K562 (cell line): Measurements from ENCODE around the gene CLEC4A. TPM values are rescaled to one million over a fixed set of nuclear protein-coding genes. Genes with fewer than 3 reads are reported as not detected.

ENCODE experiments used
- ATAC-seq: fragments of 200-7000 bp; cut with Tn5 transposase; 3 replicates; pipeline ENCODE4 v1.9.1; 2020; ENCODE audit warnings: moderate library complexity
- BruUV-seq: library from RNA; stranded (reverse); fragments of 400-500 nt; replicated peaks from 2 replicates; lab custom pipeline; 2021; lab: Mats Ljungman, UMichigan
- CTCF ChIA-PET: fragments of 300-600 bp; formaldehyde crosslinking; extraction: SDS; loops from one replicate; lab custom pipeline; 2021; ENCODE audit warnings: low intra/inter-chr PET ratio; lab: Yijun Ruan, JAX
- POLR2A ChIA-PET: fragments of 300-600, 350-650 bp; sonication (Branson Sonifier 250); formaldehyde crosslinking; extraction: SDS; loops from one replicate; lab custom pipeline; 2021; ENCODE audit warnings: antibody characterized with exemption, inconsistent platforms; lab: Yijun Ruan, JAX
- DNase-seq, 4 experiments: peaks; one replicate each; pipeline versions ENCODE4 v3.0.0 to v3.0.0-alpha.2; 2011 to 2018; ENCODE audit warnings: low spot score in 3 of 4, mixed read lengths in 3 of 4; ENCODE audit errors: extremely low read depth in 1 of 4
- FAIRE-seq: peaks from 2 replicates; lab custom pipeline; 2011; peaks lifted over from hg19 to GRCh38; lab: Jason Lieb, UNC
- H2AFZ ChIP-seq: 2 replicates; pipeline ENCODE4 v1.6.0; 2011; ENCODE audit warnings: low read depth, low read length, control low read depth, inconsistent platforms
- H3K27ac ChIP-seq: fragments of 200-600 bp; 3 replicates; pipeline ENCODE4 v1.8.0; 2011; ENCODE audit warnings: low read depth, mild to moderate bottlenecking, control low read depth, inconsistent platforms, low read length, moderate library complexity, mixed read lengths; ENCODE audit errors: extremely low read depth
- H3K27me3 ChIP-seq, 2 experiments: fragments of 300-600 bp in 1 of 2; 2 replicates in 1 of 2; 3 replicates in 1 of 2; pipeline versions ENCODE4 v1.6.0 to v1.8.0; 2011; ENCODE audit warnings: inconsistent platforms in 2 of 2, low read length in 2 of 2, mild to moderate bottlenecking in 1 of 2, mixed read lengths in 1 of 2, moderate library complexity in 1 of 2; ENCODE audit not compliant: control insufficient read depth in 2 of 2, insufficient read depth in 2 of 2
- H3K36me3 ChIP-seq: fragments of 300-600 bp; 3 replicates; pipeline ENCODE4 v1.8.0; 2011; ENCODE audit warnings: mild to moderate bottlenecking, low read length, inconsistent platforms; ENCODE audit not compliant: control insufficient read depth, insufficient read depth
- H3K4me1 ChIP-seq, 2 experiments: fragments of 200-600 bp in 1 of 2; replicated peaks in 1 of 2; 2 replicates in 1 of 2; 3 replicates in 1 of 2; pipeline versions ENCODE4 v1.5.1 to v1.8.0; 2011; ENCODE audit warnings: inconsistent platforms in 2 of 2, low read length in 2 of 2, mild to moderate bottlenecking in 1 of 2, mixed read lengths in 1 of 2, moderate library complexity in 1 of 2; ENCODE audit not compliant: control insufficient read depth in 2 of 2, insufficient read depth in 2 of 2
- H3K4me2 ChIP-seq: 2 replicates; pipeline ENCODE4 v1.6.1; 2011; ENCODE audit warnings: low read length, control low read depth, inconsistent platforms, mixed read lengths; ENCODE audit not compliant: insufficient read depth
- H3K4me3 ChIP-seq: fragments of 200-600 bp; sonication (generic), shearing (Covaris generic); 2 replicates; pipeline ENCODE4 v1.5.1; 2016; ENCODE audit warnings: control low read depth, inconsistent platforms
- H3K79me2 ChIP-seq: fragments of 200-600 bp; 3 replicates; pipeline ENCODE4 v1.8.0; 2011; ENCODE audit warnings: low read length, inconsistent platforms; ENCODE audit not compliant: control insufficient read depth, insufficient read depth
- H3K9ac ChIP-seq, 2 experiments: 2 replicates each; pipeline versions ENCODE4 v1.6.0 to v1.6.1; 2011; ENCODE audit warnings: low read depth in 2 of 2, low read length in 2 of 2, control low read depth in 1 of 2, inconsistent platforms in 1 of 2, mild to moderate bottlenecking in 1 of 2, mixed read lengths in 1 of 2; ENCODE audit not compliant: insufficient read depth in 1 of 2
- H3K9me1 ChIP-seq: one replicate; pipeline ENCODE4 v1.6.0; 2011; ENCODE audit warnings: inconsistent platforms, mild to moderate bottlenecking, low read length, moderate library complexity; ENCODE audit not compliant: control insufficient read depth, insufficient read depth
- H3K9me3 ChIP-seq: replicated peaks from 2 replicates; pipeline ENCODE4 v1.5.1; 2011; ENCODE audit warnings: low read depth, low read length, inconsistent platforms; ENCODE audit not compliant: control insufficient read depth, insufficient read depth
- H4K20me1 ChIP-seq: replicated peaks from 2 replicates; pipeline ENCODE4 v1.6.1; 2011; ENCODE audit warnings: low read length, inconsistent platforms, mixed read lengths; ENCODE audit not compliant: control insufficient read depth, insufficient read depth
- C11orf30 ChIP-seq: fragments of 450-650 bp; IDR thresholded peaks from 2 replicates; pipeline ENCODE4 v1.6.1; 2016; ENCODE audit warnings: low read depth, mild to moderate bottlenecking
- CREM ChIP-seq: IDR thresholded peaks from 2 replicates; pipeline ENCODE4 v1.6.1; 2014; ENCODE audit warnings: antibody characterized with exemption, low read depth
- DDX20 ChIP-seq: fragments of 450-650 bp; IDR thresholded peaks from 2 replicates; pipeline ENCODE4 v1.6.1; 2016; ENCODE audit warnings: missing genetic modification characterization, low read depth, mild to moderate bottlenecking, missing compliant biosample characterization, moderate library complexity
- MBD2 ChIP-seq: sonication (generic); IDR thresholded peaks from 2 replicates; pipeline ENCODE4 v1.6.1; 2016; ENCODE audit warnings: low read depth, borderline replicate concordance
- NFE2 ChIP-seq: IDR thresholded peaks from 2 replicates; pipeline ENCODE4 v1.6.1; 2014; ENCODE audit warnings: antibody characterized with exemption, low read depth
- NFRKB ChIP-seq: fragments of 450-650 bp; IDR thresholded peaks from 2 replicates; pipeline ENCODE4 v1.6.1; 2016; ENCODE audit warnings: low read depth
- NR2F6 ChIP-seq: fragments of 450-650 bp; formaldehyde crosslinking; IDR thresholded peaks from 2 replicates; pipeline ENCODE4 v1.4.0; 2020; ENCODE audit warnings: mild to moderate bottlenecking
- PRPF4 ChIP-seq: fragments of 200-400 bp; formaldehyde crosslinking; IDR thresholded peaks from one replicate; pipeline ENCODE4 v1.6.1; 2017; ENCODE audit warnings: low read length, low read depth, mild to moderate bottlenecking; ENCODE audit not compliant: insufficient read depth, poor library complexity, severe bottlenecking
- SMC3 ChIP-seq: conservative IDR thresholded peaks from 2 replicates; pipeline ENCODE4 v1.6.1; 2011; ENCODE audit warnings: low read depth, low read length, improper control_type of control experiment; ENCODE audit not compliant: insufficient read depth
- SRF ChIP-seq, 2 experiments: fragments of 250-450, 450-650 bp in 1 of 2; sonication (Bioruptor Pico) in 1 of 2; sonication (generic) in 1 of 2; formaldehyde crosslinking; IDR thresholded peaks; 2 replicates each; pipeline versions ENCODE4 v1.5.0 to v1.5.1; 2020 to 2022; ENCODE audit warnings: mild to moderate bottlenecking in 1 of 2, missing genetic modification reagents in 1 of 2
- VEZF1 ChIP-seq: fragments of 200-800 bp; sonication (Bioruptor generic); IDR thresholded peaks from 2 replicates; pipeline ENCODE4 v1.6.1; 2017; ENCODE audit warnings: missing genetic modification characterization, missing compliant biosample characterization
- ZNF609 ChIP-seq: sonication (generic); formaldehyde crosslinking; IDR thresholded peaks from 2 replicates; pipeline ENCODE4 v1.8.1; 2023; ENCODE audit warnings: missing genetic modification reagents, mild to moderate bottlenecking, borderline replicate concordance
- ZNF707 ChIP-seq: fragments of 250-450 bp; sonication (Bioruptor Pico); conservative IDR thresholded peaks from 2 replicates; pipeline ENCODE4 v1.8.0; 2022; ENCODE audit warnings: inconsistent platforms, mild to moderate bottlenecking, moderate library complexity
- in situ Hi-C: fragments of 300-500 bp; cut with MboI; formaldehyde crosslinking; loops from 4 replicates; pipeline ENCODE4 v1.15.0; 2018; ENCODE audit warnings: inconsistent platforms, mixed read lengths
- intact Hi-C: fragments of 100-400 bp; cut with micrococcal nuclease; formaldehyde crosslinking; loops from 2 replicates; pipeline ENCODE4 v1.14.2; 2022
- polyA plus RNA-seq, 8 experiments: library from polyadenylated mRNA; depleted of rRNA in 4 of 8; stranded (reverse) in 5 of 8; unstranded in 3 of 8; fragments of >200 nt; fragmentation: Nextera tagmentation in 2 of 8; fragmentation: Illumina TruSeq in 1 of 8; extraction: Ambion mirVana in 2 of 8; extraction: Trizol in 1 of 8; gene quantifications; 2 replicates each; pipeline versions ENCODE4 v1.2.1 to v1.2.3, GENCODE V29; 2011 to 2014; ENCODE audit warnings: inconsistent platforms in 1 of 8, missing spikeins in 1 of 8
- total RNA-seq, 7 experiments: library from RNA; depleted of rRNA in 6 of 7; stranded (reverse); fragments of >200 nt in 6 of 7; fragmentation: Illumina TruSeq in 2 of 7; extraction: Trizol in 2 of 7; gene quantifications; 2 replicates each; pipeline versions ENCODE4 v1.2.1 to v1.2.3, GENCODE V29; 2011 to 2021; ENCODE audit warnings: low replicate concordance in 1 of 7

The CLEC4A gene
- total and polyA plus RNA-seq, 9 of the 15 experiments (the other 6 are each of a cell fraction or from before 2014, with no cell fraction given), result 0.06 to 0.27 (median 0.18) TPM; not detected in 5

GRCh38 chr12:8078916-8079315 lies 44.5 kb upstream of the CLEC4A start (continued):
- TF ChIP-seq ZNF609 (CRISPR knock-in tag), result no peak

- intact Hi-C loops (loop anchor here (5.0 to 10.0 kb wide), 2 partner anchors 48 to 145 kb away; partner anchors contain the start of genes FOXJ2 and SLC2A3), in situ Hi-C loops (loop anchor here (5.0 kb wide), 1 partner anchor 33 kb away; no protein-coding TSS in a partner anchor)
- Histone ChIP-seq H3K9me1 (no peaks in the 10 kb centered on the region), H3K4me2 (peak overlapping the region; percentile 3; the same call in 1 of the 2 replicates), H3K9me3 (no peaks in the 10 kb centered on the region), H3K4me1 (peaks cover 14 to 17% of the 10 kb centered on the region in 2 experiments; a peak in 4 of 5 replicates), H4K20me1 (0 out of 2 replicates have a peak, but pooled peaks cover 3% of the 10 kb centered on the region), H3K27me3 (no peaks in the 10 kb centered on the region), H3K36me3 (peaks cover 5% of the 10 kb centered on the region; the same call in 1 of the 3 replicates), H3K27ac (peak overlapping the region; percentile 90; the same call in 2 of the 3 replicates), H3K9ac (peak overlapping the region in 1 of 2 experiments; percentile 89; a peak in 2 of 4 replicates), H3K79me2 (peaks cover 42% of the 10 kb centered on the region), H3K4me3 (no peak overlapping the region), H2AFZ (peak overlapping the region; percentile 48)
- CTCF ChIA-PET, result no interaction called here
- peak in 3 of 4 experiments; percentile 14 to 33 (median 23) for DNase-seq
- FAIRE-seq, result no peak
- no peak for ATAC-seq
- no TSS peak for BruUV-seq
- POLR2A ChIA-PET, result no interaction called here
- no peak for TF ChIP-seq MBD2
- TF ChIP-seq SMC3, result no peak
- no peak for TF ChIP-seq PRPF4
- TF ChIP-seq DDX20 (tag), result 0 out of 2 replicates have a peak, but pooled peaks have one; percentile 21
- no peak for TF ChIP-seq NFE2
- no peak for TF ChIP-seq ZNF707 (CRISPR knock-in tag)
- TF ChIP-seq C11orf30, result no peak
- TF ChIP-seq NR2F6, result no peak
- TF ChIP-seq SRF (CRISPR knock-in tag; IDR thresholded peaks at IDR 0.05), result no peak
- no peak for TF ChIP-seq CREM
- no peak for TF ChIP-seq VEZF1
- TF ChIP-seq NFRKB, result no peak
Observed at GRCh38 chr12:8080120-8080519, 43.3 kb upstream of the CLEC4A start.
